GM18508 (cell line): ENCODE results near the gene FCGR3A.
"Not testable (repeated sequence)": the region's sequence is repeated elsewhere in the genome, so short reads cannot be mapped to it uniquely, and the experiment has no call there.

Experiments used
- ATAC-seq: cut with Tn5 transposase; IDR thresholded peaks from one replicate; pipeline ENCODE4 v1.9.1; 2021; ENCODE audit warnings: moderate number of reproducible peaks; ENCODE audit not compliant: insufficient read depth, unreplicated experiment

FCGR3A gene

GRCh38 chr1:161557506-161558450, 8.2 kb upstream of the FCGR3A start:
- not testable (repeated sequence) for ATAC-seq

- not testable (repeated sequence) for ATAC-seq
Measured at GRCh38 chr1:161556990-161557389, 7.4 kb upstream of the FCGR3A start.

DNA sequence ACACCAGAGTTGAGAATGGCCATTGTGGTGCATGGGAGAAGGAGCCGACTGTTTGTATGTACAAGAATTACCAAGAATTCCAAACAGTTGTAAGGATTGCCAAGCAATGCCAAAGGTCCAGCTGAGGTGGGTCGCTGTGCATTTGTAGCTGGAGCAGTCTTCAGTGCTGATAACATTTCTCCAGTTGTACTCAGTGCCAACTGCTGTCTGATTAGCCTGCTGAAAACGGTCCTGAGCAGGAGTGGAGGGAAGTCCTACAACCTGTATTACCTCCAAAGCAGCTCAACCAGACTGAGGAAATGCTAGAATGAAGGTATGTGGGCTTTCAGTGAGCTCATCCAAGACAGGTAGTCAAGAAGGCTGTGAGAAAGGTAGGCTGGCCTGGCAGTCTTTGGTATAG, 6.5 kb upstream of the FCGR3A start:
- ATAC-seq: not testable (repeated sequence)

DNA sequence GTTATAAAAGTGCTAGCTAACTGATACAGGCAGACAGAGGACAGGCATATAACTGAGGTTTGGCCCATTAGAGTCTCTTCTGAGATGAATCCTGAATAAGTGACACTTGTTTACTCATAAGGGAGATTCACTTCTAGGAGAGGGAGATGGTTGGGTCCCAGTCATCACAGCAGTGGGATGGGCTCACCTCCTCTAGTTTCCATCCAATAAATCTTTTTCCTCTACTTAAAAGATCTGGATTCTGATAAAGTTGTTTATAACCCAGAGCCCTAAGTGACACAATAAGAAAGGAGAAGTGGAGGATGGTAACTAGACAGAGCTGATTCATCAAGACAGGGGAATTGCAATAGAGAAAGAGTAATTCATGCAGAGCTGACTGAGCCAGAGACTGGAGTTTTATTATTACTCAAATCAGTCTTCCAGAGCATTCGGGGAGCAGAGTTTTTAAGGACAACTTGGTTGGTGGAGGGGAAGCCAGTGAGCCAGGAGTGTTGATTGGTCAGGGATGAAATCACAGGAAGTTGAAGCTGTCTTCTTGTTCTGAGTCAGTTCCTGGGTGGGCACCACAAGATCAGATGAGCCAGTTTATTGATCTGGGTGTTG, 5.3 kb upstream of the FCGR3A start:
- ATAC-seq: not testable (repeated sequence)

- ATAC-seq: not testable (repeated sequence)
Measured at GRCh38 chr1:161554340-161554739, 4.7 kb upstream of the FCGR3A start.

GRCh38 chr1:161553631-161554030, 4.0 kb upstream of the FCGR3A start:
- not testable (repeated sequence) for ATAC-seq

DNA sequence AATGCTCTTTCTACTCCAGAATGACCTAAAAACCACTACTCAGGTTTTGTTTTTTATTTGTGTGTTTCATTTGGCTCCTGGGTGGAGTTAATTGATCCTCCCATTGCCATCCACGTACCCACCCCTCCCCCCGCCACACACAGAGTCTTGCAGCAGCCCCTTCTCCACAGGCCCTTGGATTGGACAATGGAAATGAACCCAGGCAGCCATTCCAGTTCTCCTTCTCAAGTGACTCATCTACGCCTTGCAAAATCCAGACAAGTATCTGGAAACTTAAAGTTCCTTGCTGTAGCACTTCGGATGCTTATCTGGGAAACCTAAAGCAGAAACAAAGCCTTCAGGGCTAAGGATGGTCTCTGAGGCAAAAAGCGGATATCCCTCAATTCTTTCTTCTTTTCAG, 1.3 kb upstream of the FCGR3A start:
- not testable (repeated sequence) for ATAC-seq

DNA sequence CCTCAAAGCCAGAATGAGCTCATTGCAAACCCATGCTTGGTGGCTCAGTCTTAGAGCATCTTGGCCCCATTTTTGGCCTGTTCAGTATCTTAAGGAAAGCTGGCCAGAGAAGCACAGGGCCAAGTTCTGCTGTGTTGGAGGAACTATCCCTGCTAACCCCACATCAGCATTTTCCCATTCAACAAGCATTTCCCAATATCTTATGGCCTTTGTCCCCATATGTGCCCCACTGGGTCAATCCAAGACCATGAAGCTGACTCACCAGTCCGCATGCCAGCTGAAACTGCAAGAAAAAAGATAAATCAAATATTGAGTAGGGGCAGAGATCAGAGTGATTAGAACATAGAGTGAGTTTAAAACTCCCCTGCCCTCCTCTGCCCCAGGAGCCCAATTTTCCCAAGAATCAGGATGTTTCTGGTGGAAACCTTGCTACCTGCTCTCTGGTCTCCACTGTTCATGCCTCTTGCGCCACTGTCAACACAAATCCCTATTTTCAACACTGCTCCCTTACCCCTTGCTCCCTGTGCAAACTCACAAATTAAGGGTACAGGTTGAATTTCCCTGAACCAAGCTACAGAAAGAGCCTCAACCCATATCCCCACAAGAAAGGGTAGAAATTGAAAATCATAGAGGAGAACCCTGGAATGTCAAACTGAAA, 740 bp downstream of the FCGR3A start:
- not testable (repeated sequence) for ATAC-seq

GRCh38 chr1:161547995-161548741, 1.4 kb downstream of the FCGR3A start:
- not testable (repeated sequence) for ATAC-seq

- not testable (repeated sequence) for ATAC-seq
Measured at GRCh38 chr1:161545005-161545731, 4.5 kb downstream of the FCGR3A start.

DNA sequence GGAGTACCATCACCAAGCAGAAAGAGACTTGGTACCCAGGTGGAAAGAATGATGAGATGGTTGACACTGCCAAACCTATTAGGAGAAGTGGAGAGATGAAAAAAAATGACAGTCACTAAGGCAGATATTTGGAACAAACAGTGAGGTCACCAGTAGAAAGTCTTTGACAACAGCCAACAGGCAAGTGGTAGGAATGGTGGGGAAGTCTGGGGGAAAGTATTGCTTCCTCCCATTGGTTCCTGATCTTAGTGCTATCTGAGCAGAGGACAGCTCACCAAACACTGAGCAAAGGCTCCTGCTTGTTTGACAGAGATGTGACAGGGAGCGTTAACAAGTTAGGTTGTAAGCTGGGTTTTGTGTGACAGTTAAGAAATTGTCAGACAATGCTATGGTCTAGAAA, 6.5 kb downstream of the FCGR3A start:
- not testable (repeated sequence) for ATAC-seq

DNA sequence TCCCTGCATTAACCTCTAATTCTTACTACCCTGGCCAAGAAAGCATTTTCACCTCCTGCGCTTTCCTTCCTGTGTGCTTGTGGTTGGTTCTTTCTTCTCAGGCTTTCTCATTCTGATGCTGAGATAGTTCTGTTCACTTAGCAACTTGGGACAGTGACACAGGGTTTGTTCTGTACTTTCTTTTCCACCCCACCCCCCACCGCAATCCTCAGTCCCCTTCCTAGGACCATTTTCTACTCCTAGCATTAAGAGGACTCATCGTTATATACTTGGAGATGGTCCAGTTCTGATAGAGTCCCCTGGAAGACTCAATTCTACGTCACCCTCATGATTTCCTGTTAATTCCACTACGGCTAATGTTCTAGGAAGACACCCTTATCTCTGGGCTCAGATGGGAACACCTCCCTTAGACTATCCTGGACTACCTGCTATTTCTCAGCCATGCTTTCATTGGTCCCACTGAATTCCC, 7.5 kb downstream of the FCGR3A start:
- ATAC-seq: peak; percentile 37

- ATAC-seq: peak; percentile 7
Measured at GRCh38 chr1:161540570-161540960, 9.1 kb downstream of the FCGR3A start.

DNA sequence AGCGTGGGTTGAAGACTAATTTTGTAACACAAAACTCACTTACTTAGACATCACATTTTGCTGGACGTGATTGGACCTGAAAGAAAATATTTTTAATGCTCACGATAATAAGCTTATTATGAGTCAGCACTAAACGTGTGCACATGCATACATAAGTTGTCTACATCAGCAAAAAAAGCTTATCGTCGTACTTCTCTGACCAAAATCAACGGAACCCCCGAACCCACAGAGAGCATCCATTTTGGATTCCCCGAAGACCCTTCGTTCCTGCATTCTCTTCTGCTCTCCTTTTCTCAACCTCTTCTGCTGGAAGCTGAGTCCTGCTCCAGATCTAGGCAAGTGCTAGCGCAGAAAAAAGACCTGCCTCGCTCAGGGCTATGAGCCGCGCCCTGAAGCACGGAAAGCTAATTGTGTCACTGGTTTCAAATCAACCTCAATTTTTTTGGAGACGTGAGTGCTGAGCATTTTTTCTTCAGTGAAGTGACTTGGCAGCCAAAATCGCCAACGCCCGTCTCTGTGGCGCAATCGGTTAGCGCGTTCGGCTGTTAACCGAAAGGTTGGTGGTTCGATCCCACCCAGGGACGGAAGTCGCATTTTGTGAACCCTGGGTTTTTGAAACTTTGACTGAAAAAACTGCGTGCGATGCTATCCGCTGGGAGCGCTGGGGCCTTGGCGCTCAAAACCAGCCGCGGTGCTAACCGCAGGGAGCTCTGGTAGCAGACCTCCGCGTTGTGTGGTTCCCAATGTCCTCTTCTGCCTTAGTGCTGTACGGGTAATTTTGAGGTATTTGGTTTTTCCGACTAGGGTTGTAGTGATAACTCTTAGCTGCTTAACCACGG, 9.7 kb downstream of the FCGR3A start:
- peak; percentile 35 for ATAC-seq

- ATAC-seq: not testable (repeated sequence)
Measured at GRCh38 chr1:161538925-161539479, 10.6 kb downstream of the FCGR3A start.

- not testable (repeated sequence) for ATAC-seq
Measured at GRCh38 chr1:161537068-161537669, 12.4 kb downstream of the FCGR3A start.

DNA sequence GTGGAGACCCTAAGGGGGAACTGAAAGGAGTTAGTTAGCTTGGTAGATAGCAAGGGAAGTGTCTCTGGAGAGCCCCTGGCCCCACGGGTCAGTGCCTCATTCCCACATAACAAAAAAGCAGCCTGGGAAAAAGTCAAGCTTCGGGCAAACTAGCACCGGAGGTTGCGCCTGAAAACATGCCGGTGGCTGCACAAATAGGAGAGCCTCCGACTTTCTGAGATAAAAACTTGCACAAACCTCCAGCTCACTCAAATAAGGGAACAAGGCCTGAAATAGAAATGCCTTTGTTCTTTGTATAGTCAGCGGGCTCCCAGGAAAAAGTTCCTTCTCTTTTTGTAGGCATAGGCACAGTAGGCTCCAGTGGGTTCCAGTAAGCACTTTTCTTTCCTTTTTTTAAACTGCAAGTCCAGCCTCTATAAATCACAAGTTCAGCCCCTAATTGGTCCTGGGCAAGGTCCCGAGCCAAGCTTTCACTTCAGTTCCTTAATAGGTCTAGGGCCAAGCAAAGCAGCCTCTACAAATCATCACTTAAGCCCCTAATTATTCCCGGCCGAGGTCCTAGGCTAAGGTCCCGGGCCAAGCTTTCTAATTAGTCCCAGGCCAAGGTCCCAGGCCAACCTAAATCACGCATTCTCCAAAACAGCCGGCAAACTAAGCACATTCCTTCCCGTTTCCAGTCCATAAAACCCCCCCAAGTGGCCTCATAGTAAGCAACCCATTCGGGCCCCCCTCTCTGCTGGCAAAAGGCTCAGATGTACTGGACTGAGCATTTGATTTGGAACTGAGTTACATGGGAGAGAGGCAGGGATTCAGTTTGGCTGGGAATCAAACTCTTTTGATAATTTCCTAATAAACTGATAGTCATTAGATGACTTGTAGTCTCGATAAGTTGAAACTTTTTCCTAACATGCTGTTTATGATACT, 16.7 kb downstream of the FCGR3A start:
- not testable (repeated sequence) for ATAC-seq
